Caco-2 (cell line): ENCODE results near the gene KRTAP19-6. TPM values are rescaled to one million over a fixed set of nuclear protein-coding genes. Genes with fewer than 3 reads are reported as not detected.
"Not testable (repeated sequence)": the region's sequence is repeated elsewhere in the genome, so short reads cannot be mapped to it uniquely, and the experiment has no call there.

Experiments
- BruUV-seq: library from RNA; stranded (reverse); fragments of 400-500 nt; replicated peaks from 2 replicates; lab custom pipeline; 2021; lab: Mats Ljungman, UMichigan
- CTCF ChIA-PET: fragments of 300-600 bp; sonication (Branson Sonifier 250); formaldehyde crosslinking; loops from one replicate; lab custom pipeline; 2022; ENCODE audit warnings: antibody characterized with exemption; lab: Charles Lee
- POLR2A ChIA-PET: fragments of 300-600 bp; sonication (Branson Sonifier 250); formaldehyde crosslinking; loops from one replicate; lab custom pipeline; 2022; ENCODE audit warnings: antibody characterized with exemption; lab: Charles Lee
- DNase-seq, 2 experiments: peaks; one replicate each; pipeline versions ENCODE4 v3.0.0 to v3.0.0-alpha.2; 2020 to 2022
- H3K27me3 ChIP-seq: replicated peaks from 2 replicates; pipeline ENCODE4 v1.6.0; 2011; ENCODE audit warnings: low read length; ENCODE audit not compliant: control insufficient read depth, insufficient read depth
- H3K36me3 ChIP-seq: 2 replicates; pipeline ENCODE4 v1.5.1; 2011; ENCODE audit warnings: low read length; ENCODE audit not compliant: control insufficient read depth, insufficient read depth
- H3K4me1 ChIP-seq: fragments of 250-450 bp; sonication (Bioruptor Pico); 2 replicates; pipeline ENCODE4 v1.5.1; 2020; ENCODE audit warnings: mild to moderate bottlenecking
- H3K4me3 ChIP-seq: 2 replicates; pipeline ENCODE4 v1.5.1; 2011; ENCODE audit warnings: low read depth, mild to moderate bottlenecking, control low read depth, low read length
- H3K9me3 ChIP-seq: fragments of 250-450 bp; sonication (Bioruptor Pico); 2 replicates; pipeline ENCODE4 v1.5.1; 2020; ENCODE audit warnings: mild to moderate bottlenecking, moderate library complexity
- H3K27ac Mint-ChIP-seq: one replicate; pipeline ENCODE4 v1.8.0; 2022; ENCODE audit warnings: mixed read lengths; ENCODE audit not compliant: unreplicated experiment
- H3K27me3 Mint-ChIP-seq: one replicate; pipeline ENCODE4 v1.8.0; 2022; ENCODE audit warnings: mixed read lengths; ENCODE audit not compliant: insufficient read depth, unreplicated experiment
- H3K36me3 Mint-ChIP-seq: one replicate; pipeline ENCODE4 v1.8.0; 2022; ENCODE audit warnings: mild to moderate bottlenecking, mixed read lengths; ENCODE audit not compliant: insufficient read depth, unreplicated experiment
- H3K4me1 Mint-ChIP-seq: one replicate; pipeline ENCODE4 v1.8.0; 2022; ENCODE audit warnings: low read depth, mixed read lengths; ENCODE audit not compliant: unreplicated experiment
- H3K4me3 Mint-ChIP-seq: one replicate; pipeline ENCODE4 v1.8.0; 2022; ENCODE audit warnings: mild to moderate bottlenecking, moderate library complexity, mixed read lengths; ENCODE audit not compliant: unreplicated experiment
- H3K9me3 Mint-ChIP-seq: one replicate; pipeline ENCODE4 v1.8.0; 2022; ENCODE audit warnings: mixed read lengths; ENCODE audit not compliant: unreplicated experiment
- CTCF ChIP-seq, 2 experiments: fragments of 200-600 bp in 1 of 2; IDR thresholded peaks; 1 replicate in 1 of 2; 2 replicates in 1 of 2; pipeline versions ENCODE4 v1.5.1 to v1.8.0; 2011 to 2022; ENCODE audit warnings: antibody characterized with exemption in 1 of 2, control low read depth in 1 of 2, inconsistent platforms in 1 of 2, low read depth in 1 of 2, low read length in 1 of 2, mild to moderate bottlenecking in 1 of 2, moderate library complexity in 1 of 2; ENCODE audit not compliant: insufficient read depth in 1 of 2, severe bottlenecking in 1 of 2, unreplicated experiment in 1 of 2
- intact Hi-C: fragments of 100-400 bp; cut with micrococcal nuclease; formaldehyde crosslinking; loops from one replicate; pipeline ENCODE4 v1.10.0; 2022; ENCODE audit not compliant: unreplicated experiment
- total RNA-seq: library from RNA; stranded (reverse); gene quantifications from 2 replicates; pipeline ENCODE4 v1.2.3, GENCODE V29; 2022

Gene KRTAP19-6
- total RNA-seq, 1 experiment from 2014 or later, result not detected

GRCh38 chr21:30505621-30506205 is 36.0 kb downstream of the KRTAP19-6 start:
- H3K36me3 Mint-ChIP-seq, H3K27ac Mint-ChIP-seq, POLR2A ChIA-PET, H3K4me1 Mint-ChIP-seq, H3K4me3 Mint-ChIP-seq, H3K4me1 ChIP-seq, CTCF ChIA-PET, H3K4me3 ChIP-seq, H3K9me3 ChIP-seq, BruUV-seq, H3K36me3 ChIP-seq, H3K27me3 ChIP-seq, H3K9me3 Mint-ChIP-seq: not testable (repeated sequence)
- peak; percentile 41 to 48 for TF ChIP-seq CTCF (IDR thresholded peaks at IDR 0.05; ENCODE audit: insufficient read depth in 1 of 2, low read depth in 1 of 2, low read length in 1 of 2, severe bottlenecking in 1 of 2, unreplicated experiment in 1 of 2)
- DNase-seq, result peak in 1 of 2 experiments; percentile 29
- H3K27me3 Mint-ChIP-seq, result peaks cover 14% of the 10 kb centered on the region
- intact Hi-C loops, result loop anchor here (1.0 to 5.0 kb wide), 2 partner anchors 567 to 581 kb away; no protein-coding TSS in a partner anchor

- ChIA-PET POLR2A (no interaction called here), CTCF (no interaction called here)
- H3K4me1 Mint-ChIP-seq, result no peaks in the 10 kb centered on the region
- no peaks in the 10 kb centered on the region for H3K9me3 Mint-ChIP-seq
- TF ChIP-seq CTCF (IDR thresholded peaks at IDR 0.05; ENCODE audit: insufficient read depth in 1 of 2, low read depth in 1 of 2, low read length in 1 of 2, severe bottlenecking in 1 of 2, unreplicated experiment in 1 of 2), result no peak
- no peak within 1 kb of the TSS for H3K4me3 Mint-ChIP-seq
- no peak within 1 kb of the TSS for H3K27ac Mint-ChIP-seq
- H3K27me3 ChIP-seq, result no peaks in the 10 kb centered on the region
- no peak for DNase-seq
- no TSS peak for BruUV-seq
- peaks cover 9% of the 10 kb centered on the region for H3K27me3 Mint-ChIP-seq
- intact Hi-C loops, result no loop called here
- no peak within 1 kb of the TSS for H3K4me3 ChIP-seq
- H3K36me3 Mint-ChIP-seq, result no peaks in the 10 kb centered on the region
- H3K36me3 ChIP-seq, result no peaks in the 10 kb centered on the region
- no peaks in the 10 kb centered on the region for H3K4me1 ChIP-seq
- H3K9me3 ChIP-seq, result no peaks in the 10 kb centered on the region
Measured at GRCh38 chr21:30502041-30502440, 39.6 kb downstream of the KRTAP19-6 start, which contains the start of gene KRTAP19-5. TSS of gene KRTAP19-5 (minus strand) at chr21:30502141. CDS start at chr21:30502090, 51 bp downstream.

GRCh38 chr21:30497065-30497464 is 44.6 kb downstream of the KRTAP19-6 start, which contains the start of gene KRTAP19-4:
TSS of gene KRTAP19-4 (minus strand) at chr21:30497165. CDS start at chr21:30497110, 55 bp downstream.
- Mint-ChIP-seq H3K4me3 (no peak within 1 kb of the TSS), H3K9me3 (no peaks in the 10 kb centered on the region), H3K36me3 (no peaks in the 10 kb centered on the region), H3K4me1 (no peaks in the 10 kb centered on the region), H3K27me3 (peaks cover 4% of the 10 kb centered on the region), H3K27ac (no peak within 1 kb of the TSS)
- Histone ChIP-seq H3K4me1 (no peaks in the 10 kb centered on the region), H3K4me3 (no peak within 1 kb of the TSS), H3K27me3 (no peaks in the 10 kb centered on the region), H3K9me3 (no peaks in the 10 kb centered on the region), H3K36me3 (no peaks in the 10 kb centered on the region)
- CTCF ChIA-PET, result no interaction called here
- BruUV-seq, result no TSS peak
- DNase-seq, result no peak
- POLR2A ChIA-PET, result no interaction called here
- intact Hi-C loops, result no loop called here
- TF ChIP-seq CTCF (IDR thresholded peaks at IDR 0.05; ENCODE audit: insufficient read depth in 1 of 2, low read depth in 1 of 2, low read length in 1 of 2, severe bottlenecking in 1 of 2, unreplicated experiment in 1 of 2), result no peak
